GM19455 (cell line): ENCODE results near the gene MECR.

Source experiments
- ATAC-seq: cut with Tn5 transposase; IDR thresholded peaks from one replicate; pipeline ENCODE4 v1.9.1; 2021; ENCODE audit not compliant: unreplicated experiment

The MECR gene

GRCh38 chr1:29208442-29208841, 22.3 kb downstream of the MECR start:
- ATAC-seq: no peak

GRCh38 chr1:29202584-29203340, 28.0 kb downstream of the MECR start:
- ATAC-seq: peak; percentile 71

- no peak for ATAC-seq
Observed at GRCh38 chr1:29202053-29202452, 28.7 kb downstream of the MECR start.

GRCh38 chr1:29201595-29202051, 29.1 kb downstream of the MECR start:
- ATAC-seq: no peak

GRCh38 chr1:29200906-29201594, 29.7 kb downstream of the MECR start:
- no peak for ATAC-seq

- ATAC-seq: no peak
Observed at GRCh38 chr1:29197993-29198392, 32.7 kb downstream of the MECR start.

- no peak for ATAC-seq
Observed at GRCh38 chr1:29197590-29197924, 33.2 kb downstream of the MECR start.

- no peak for ATAC-seq
Observed at GRCh38 chr1:29196863-29197589, 33.7 kb downstream of the MECR start.

- ATAC-seq: no peak
Observed at GRCh38 chr1:29195881-29196291, 34.8 kb downstream of the MECR start.

- no peak for ATAC-seq
Observed at GRCh38 chr1:29193879-29194455, 36.8 kb downstream of the MECR start.

- ATAC-seq: no peak
Observed at GRCh38 chr1:29190718-29191117, 40.0 kb downstream of the MECR start.

GRCh38 chr1:29186707-29187106, 44.0 kb downstream of the MECR start:
- no peak for ATAC-seq

- no peak for ATAC-seq
Observed at GRCh38 chr1:29186252-29186651, 44.5 kb downstream of the MECR start.

- ATAC-seq: no peak
Observed at GRCh38 chr1:29183287-29183686, 47.4 kb downstream of the MECR start.

GRCh38 chr1:29181413-29182225, 49.1 kb downstream of the MECR start, which contains the start of gene SRSF4:
Gene SRSF4, minus strand, starts transcription at chr1:29181900. Its CDS starts 148 bp downstream, at chr1:29181752.
- ATAC-seq: peak; percentile 80

- no peak for ATAC-seq
Observed at GRCh38 chr1:29180497-29181412, 50.0 kb downstream of the MECR start.

- no peak for ATAC-seq
Observed at GRCh38 chr1:29179641-29180184, 51.0 kb downstream of the MECR start.

GRCh38 chr1:29177022-29177705, 53.6 kb downstream of the MECR start:
- no peak for ATAC-seq

- no peak for ATAC-seq
Observed at GRCh38 chr1:29176576-29176975, 54.2 kb downstream of the MECR start.
